NCI-H2171 (cell line): ENCODE measurements around the gene IFNA16.
"Not testable (repeated sequence)": the region's sequence is repeated elsewhere in the genome, so short reads cannot be mapped to it uniquely, and the experiment has no call there.

Source experiments
- DNase-seq: peaks from one replicate; lab custom pipeline; 2025; lab: John Stamatoyannopoulos, UW

IFNA16 gene

GRCh38 chr9:21217211-21217610 lies at the start of gene IFNA16:
TSS of gene IFNA16 (minus strand) at chr9:21217311. CDS start at chr9:21217305, 6 bp downstream.
- not testable (repeated sequence) for DNase-seq

GRCh38 chr9:21265421-21266189 lies 48.5 kb upstream of the IFNA16 start:
- DNase-seq, result no peak

GRCh38 chr9:21255538-21256212 lies 38.6 kb upstream of the IFNA16 start:
- DNase-seq, result no peak

- no peak for DNase-seq
Observed at GRCh38 chr9:21252721-21253547, 35.8 kb upstream of the IFNA16 start.

GRCh38 chr9:21251638-21252037 lies 34.5 kb upstream of the IFNA16 start:
- DNase-seq, result no peak

GRCh38 chr9:21251190-21251589 lies 34.1 kb upstream of the IFNA16 start:
- no peak for DNase-seq

- no peak for DNase-seq
Observed at GRCh38 chr9:21244836-21245235, 27.7 kb upstream of the IFNA16 start.

- DNase-seq, result no peak
Observed at GRCh38 chr9:21239911-21240310, 22.8 kb upstream of the IFNA16 start, which contains the start of gene IFNA14. TSS of gene IFNA14 (minus strand) at chr9:21240005. CDS start at chr9:21239935, 70 bp downstream.

- not testable (repeated sequence) for DNase-seq
Observed at GRCh38 chr9:21236360-21236714, 19.2 kb upstream of the IFNA16 start.

- DNase-seq, result not testable (repeated sequence)
Observed at GRCh38 chr9:21235468-21236359, 18.6 kb upstream of the IFNA16 start.

GRCh38 chr9:21234153-21234687 lies 17.1 kb upstream of the IFNA16 start:
- no peak for DNase-seq

GRCh38 chr9:21233258-21233657 lies 16.1 kb upstream of the IFNA16 start:
- DNase-seq, result no peak

- no peak for DNase-seq
Observed at GRCh38 chr9:21228122-21228521, 11.0 kb upstream of the IFNA16 start, which contains the start of gene IFNA17. TSS of gene IFNA17 (minus strand) at chr9:21228222. CDS start at chr9:21228173, 49 bp downstream.

GRCh38 chr9:21213411-21214326 lies 3.4 kb downstream of the IFNA16 start:
- DNase-seq, result not testable (repeated sequence)

GRCh38 chr9:21212160-21212559 lies 5.0 kb downstream of the IFNA16 start:
- not testable (repeated sequence) for DNase-seq

GRCh38 chr9:21210782-21211181 lies 6.3 kb downstream of the IFNA16 start:
- DNase-seq, result not testable (repeated sequence)

- DNase-seq, result no peak
Observed at GRCh38 chr9:21210311-21210710, 6.8 kb downstream of the IFNA16 start.

- not testable (repeated sequence) for DNase-seq
Observed at GRCh38 chr9:21207043-21207442, 10.1 kb downstream of the IFNA16 start, which contains the start of gene IFNA10. TSS of gene IFNA10 (minus strand) at chr9:21207143. CDS start at chr9:21207097, 46 bp downstream.

GRCh38 chr9:21205204-21205603 lies 11.9 kb downstream of the IFNA16 start:
- DNase-seq, result no peak

GRCh38 chr9:21202105-21202504 lies 15.0 kb downstream of the IFNA16 start, which contains the start of gene IFNA7:
TSS of gene IFNA7 (minus strand) at chr9:21202205. CDS start at chr9:21202165, 40 bp downstream.
- DNase-seq, result not testable (repeated sequence)
